ENCODE results near the gene EFNA4.

DNA sequence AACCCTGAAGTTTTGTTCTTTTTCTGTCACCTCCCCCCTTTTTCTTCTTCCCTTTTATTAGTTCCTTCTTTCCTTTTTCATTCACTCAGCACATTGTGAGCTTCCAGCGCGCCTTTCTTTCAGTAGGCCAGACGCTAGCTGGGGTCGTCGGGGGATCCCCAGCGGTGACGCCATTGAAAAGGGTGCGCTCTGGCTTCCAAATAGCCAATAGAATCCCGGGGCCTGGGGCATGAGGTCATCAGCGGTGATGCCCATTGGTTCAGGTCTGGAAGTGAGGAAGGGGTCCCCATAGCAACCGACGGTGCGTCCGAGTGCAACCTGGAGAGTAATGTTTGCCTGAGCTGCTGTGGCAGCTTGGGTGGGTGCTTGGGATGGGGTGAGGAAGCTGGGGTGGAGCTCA is 8.2 kb downstream of the EFNA4 start:
- TF ChIP-seq POLR2AphosphoS5 (IDR thresholded peaks at IDR 0.05), result no peak
- TF ChIP-seq, protein P1, sequence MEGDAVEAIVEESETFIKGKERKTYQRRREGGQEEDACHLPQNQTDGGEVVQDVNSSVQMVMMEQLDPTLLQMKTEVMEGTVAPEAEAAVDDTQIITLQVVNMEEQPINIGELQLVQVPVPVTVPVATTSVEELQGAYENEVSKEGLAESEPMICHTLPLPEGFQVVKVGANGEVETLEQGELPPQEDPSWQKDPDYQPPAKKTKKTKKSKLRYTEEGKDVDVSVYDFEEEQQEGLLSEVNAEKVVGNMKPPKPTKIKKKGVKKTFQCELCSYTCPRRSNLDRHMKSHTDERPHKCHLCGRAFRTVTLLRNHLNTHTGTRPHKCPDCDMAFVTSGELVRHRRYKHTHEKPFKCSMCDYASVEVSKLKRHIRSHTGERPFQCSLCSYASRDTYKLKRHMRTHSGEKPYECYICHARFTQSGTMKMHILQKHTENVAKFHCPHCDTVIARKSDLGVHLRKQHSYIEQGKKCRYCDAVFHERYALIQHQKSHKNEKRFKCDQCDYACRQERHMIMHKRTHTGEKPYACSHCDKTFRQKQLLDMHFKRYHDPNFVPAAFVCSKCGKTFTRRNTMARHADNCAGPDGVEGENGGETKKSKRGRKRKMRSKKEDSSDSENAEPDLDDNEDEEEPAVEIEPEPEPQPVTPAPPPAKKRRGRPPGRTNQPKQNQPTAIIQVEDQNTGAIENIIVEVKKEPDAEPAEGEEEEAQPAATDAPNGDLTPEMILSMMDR (IDR thresholded peaks at IDR 0.05), result no peak

All from suprapubic skin (tissue), 3 donors.